DOHH2 (cell line): ENCODE results near the gene RIC1.
"Not testable (repeated sequence)": the region's sequence is repeated elsewhere in the genome, so short reads cannot be mapped to it uniquely, and the experiment has no call there.

Experiments used
- CTCF ChIP-seq: fragments of 200-600 bp; sonication (generic); IDR thresholded peaks from one replicate; pipeline ENCODE4 v1.5.1; 2014; ENCODE audit warnings: antibody characterized with exemption, mild to moderate bottlenecking, low read depth, low read length; ENCODE audit not compliant: poor library complexity, severe bottlenecking
- EZH2phosphoT487 ChIP-seq: fragments of 200-600 bp; sonication (generic); IDR thresholded peaks from 2 replicates; pipeline ENCODE4 v1.6.1; 2017; ENCODE audit warnings: borderline replicate concordance, mild to moderate bottlenecking, antibody characterized with exemption, low read length, moderate library complexity, mixed read lengths

- TF ChIP-seq CTCF, EZH2phosphoT487: not testable (repeated sequence)
Measured at GRCh38 chr9:5662804-5663203, 33.9 kb downstream of the RIC1 start.
